ENCODE data around the gene RAB23.

- TF ChIP-seq PRDM10 (IDR thresholded peaks at IDR 0.05; ENCODE audit: partially characterized antibody): no peak
- TF ChIP-seq SMC3 (conservative IDR thresholded peaks at IDR 0.05; ENCODE audit: insufficient read depth, low read depth, low read length): no peak
- TF ChIP-seq CTCF (IDR thresholded peaks at IDR 0.05 in 2 of 3, conservative IDR thresholded peaks at IDR 0.05 in 1 of 3; ENCODE audit: insufficient read depth in 2 of 3, low read depth in 1 of 3, low read length in 3 of 3): no peak
- TF ChIP-seq EP300 (IDR thresholded peaks at IDR 0.05; ENCODE audit: low read length): no peak
- no peak for TF ChIP-seq RFX5 (IDR thresholded peaks at IDR 0.05; ENCODE audit: low read depth, low read length)
- no peak for TF ChIP-seq ZNF764 (CRISPR knock-in tag; IDR thresholded peaks at IDR 0.05; ENCODE audit: low read depth)
- TF ChIP-seq ZNF146 (CRISPR knock-in tag; IDR thresholded peaks at IDR 0.05; ENCODE audit: unreplicated experiment): no peak
- TF ChIP-seq POLR2AphosphoS5 (IDR thresholded peaks at IDR 0.05; ENCODE audit: control insufficient read depth, insufficient read depth, low read depth, low read length): no peak
- no peak for TF ChIP-seq PATZ1 (CRISPR knock-in tag; IDR thresholded peaks at IDR 0.05; ENCODE audit: borderline replicate concordance)
- no peak for TF ChIP-seq HDGF (IDR thresholded peaks at IDR 0.05)
Observed at GRCh38 chr6:57247603-57248002, 25.5 kb upstream of the RAB23 start.

Data from K562 (cell line).